VCaP (cell line): ENCODE results near the gene SNW1.

ENCODE experiments used
- H3K27ac ChIP-seq: fragments of 450-650 bp; 2 replicates; pipeline ENCODE4 v1.5.1; 2017
- CTCF ChIP-seq: fragments of 450-650 bp; conservative IDR thresholded peaks from 2 replicates; pipeline ENCODE4 v1.5.1; 2017; ENCODE audit warnings: mild to moderate bottlenecking, moderate library complexity

The SNW1 gene

GRCh38 chr14:77760381-77761204 is at the start of gene SNW1:
SNW1 (minus strand) TSS chr14:77761156; CDS start chr14:77761127, 29 bp downstream.
- H3K27ac ChIP-seq = peak within 1 kb of the TSS; percentile 83
- no peak for TF ChIP-seq CTCF

GRCh38 chr14:77809011-77809410 is 48.1 kb upstream of the SNW1 start:
- H3K27ac ChIP-seq = no peak overlapping the region
- TF ChIP-seq CTCF = no peak

GRCh38 chr14:77808250-77808649 is 47.3 kb upstream of the SNW1 start:
- H3K27ac ChIP-seq = no peak overlapping the region
- no peak for TF ChIP-seq CTCF

GRCh38 chr14:77805706-77806105 is 44.8 kb upstream of the SNW1 start:
- no peak overlapping the region for H3K27ac ChIP-seq
- TF ChIP-seq CTCF = no peak

GRCh38 chr14:77804592-77804991 is 43.6 kb upstream of the SNW1 start:
- TF ChIP-seq CTCF = no peak

GRCh38 chr14:77800814-77801213 is 39.9 kb upstream of the SNW1 start:
- peak overlapping the region; percentile 88 for H3K27ac ChIP-seq
- no peak for TF ChIP-seq CTCF

More at GRCh38 chr14:77804592-77804991, 43.6 kb upstream of the SNW1 start:
- H3K27ac ChIP-seq = no peak overlapping the region

- TF ChIP-seq CTCF = peak; percentile 43
Observed at GRCh38 chr14:77799863-77800730, 39.1 kb upstream of the SNW1 start, which contains the start of gene ADCK1. ADCK1 (plus strand) TSS chr14:77800109; CDS start chr14:77818979, 18,870 bp downstream.

GRCh38 chr14:77799456-77799855 is 38.5 kb upstream of the SNW1 start:
- H3K27ac ChIP-seq = peak overlapping the region; percentile 88

More at GRCh38 chr14:77799863-77800730, 39.1 kb upstream of the SNW1 start, which contains the start of gene ADCK1:
- peak within 1 kb of the TSS; percentile 88 for H3K27ac ChIP-seq
